Measurements from ENCODE around the gene DRGX.
A peak's percentile ranks its signal among the peaks of the same experiment; 100 is the strongest.

DRGX gene

DNA sequence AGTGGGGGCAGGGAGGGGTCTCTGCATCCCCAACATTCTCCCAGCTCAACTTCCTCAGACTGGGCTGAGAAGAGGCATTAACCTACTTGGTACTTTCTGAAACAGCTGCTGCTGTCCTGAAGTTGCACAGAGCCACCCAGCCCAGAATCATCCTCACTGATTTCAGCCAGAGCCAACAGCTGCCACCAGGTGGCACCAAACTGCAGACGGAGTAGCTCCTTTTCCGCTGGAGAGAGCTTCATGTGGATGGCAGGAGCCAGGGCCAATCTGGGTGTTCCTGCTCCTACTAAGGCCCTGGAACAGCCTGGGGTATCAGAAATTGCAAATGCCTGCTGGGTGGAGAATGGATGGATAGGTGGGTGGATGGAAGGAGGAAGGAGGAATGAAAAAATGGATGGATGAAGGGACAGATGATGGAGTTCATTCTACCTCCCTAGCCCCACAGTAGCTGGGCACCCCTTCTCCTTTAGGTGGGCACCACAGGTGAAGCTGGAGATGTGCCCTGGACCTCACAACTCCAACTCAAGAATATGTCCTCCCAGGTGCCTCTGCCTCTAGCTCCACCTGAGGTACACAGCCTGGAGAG is 11.8 kb upstream of the DRGX start:
- DNase-seq (ENCODE audit: low read depth), result peak; percentile 69

- DNase-seq (ENCODE audit: low read depth), result no peak
Measured at GRCh38 chr10:49407151-49407550, 11.3 kb upstream of the DRGX start.

GRCh38 chr10:49404321-49404878 is 8.5 kb upstream of the DRGX start:
- no peak for DNase-seq (ENCODE audit: low read depth)

- DNase-seq (ENCODE audit: low read depth), result no peak
Measured at GRCh38 chr10:49403363-49403762, 7.5 kb upstream of the DRGX start.

GRCh38 chr10:49400365-49400764 is 4.5 kb upstream of the DRGX start:
- DNase-seq (ENCODE audit: low read depth), result no peak

- DNase-seq (ENCODE audit: low read depth), result no peak
Measured at GRCh38 chr10:49398986-49399385, 3.1 kb upstream of the DRGX start.

- DNase-seq (ENCODE audit: low read depth), result peak; percentile 23
Measured at GRCh38 chr10:49398000-49398861, 2.3 kb upstream of the DRGX start.

DNA sequence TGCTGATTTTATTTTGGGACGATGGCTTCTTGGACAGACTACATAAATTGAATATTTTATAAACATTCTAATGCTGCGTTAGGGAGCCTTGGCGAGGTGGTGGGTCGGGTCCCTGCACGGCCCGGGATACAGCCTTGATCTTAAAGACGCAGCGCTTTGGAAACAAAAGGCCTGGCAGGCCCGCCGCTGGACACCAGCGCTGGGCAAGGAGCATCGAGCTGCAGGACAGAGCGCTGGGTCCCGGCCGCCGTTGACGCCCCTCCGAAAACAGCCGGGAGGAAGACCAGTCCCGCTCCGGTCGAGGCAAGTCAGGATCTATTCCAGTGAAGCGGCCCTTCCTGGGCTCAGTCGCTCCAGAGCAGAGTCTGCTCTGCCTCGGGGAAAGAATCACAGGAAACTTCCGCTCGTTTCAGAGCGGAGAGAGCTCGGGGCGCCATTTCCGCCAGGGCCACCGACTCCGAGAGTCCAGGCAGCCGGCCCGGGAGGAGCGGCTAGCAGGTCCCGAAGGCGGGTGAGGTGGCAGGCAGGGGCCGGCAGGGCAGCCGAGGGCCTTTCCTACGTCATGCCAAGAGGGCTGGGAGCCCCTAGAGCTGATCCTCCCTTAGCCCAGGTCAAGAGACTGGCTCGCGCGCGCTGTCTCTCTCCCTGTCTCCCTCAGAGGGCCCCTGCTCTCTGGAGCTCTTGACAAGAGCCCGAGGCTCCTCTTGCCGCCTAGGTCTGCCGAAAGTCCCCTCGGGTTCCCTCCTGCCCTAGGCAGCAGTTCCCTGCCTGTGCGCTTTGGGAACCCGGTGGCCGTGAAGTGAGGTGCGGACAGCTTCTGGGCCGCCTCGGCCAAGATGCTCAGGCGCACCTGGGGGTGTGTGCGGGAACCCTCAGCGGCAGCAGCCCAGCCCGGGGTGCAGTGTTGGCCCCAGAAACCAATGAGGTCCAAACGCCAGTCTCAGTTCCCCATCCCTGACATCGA is 1.4 kb upstream of the DRGX start:
- no peak for DNase-seq (ENCODE audit: low read depth)

DNA sequence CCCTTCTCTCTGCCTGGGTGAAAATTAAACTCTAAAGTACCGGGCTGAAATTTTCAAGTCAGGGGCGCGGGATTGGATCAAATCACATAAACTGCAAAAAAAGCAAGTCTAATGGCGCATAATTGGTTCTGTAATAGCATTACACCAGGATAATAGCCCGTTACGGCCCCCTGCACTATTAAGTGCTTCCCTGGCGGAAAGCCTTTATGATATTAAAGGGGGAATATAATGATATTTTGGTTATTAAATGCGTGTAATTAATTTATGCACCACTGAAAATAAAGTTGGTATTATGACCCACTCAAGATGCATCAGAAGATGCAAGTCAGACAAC is 744 bp upstream of the DRGX start:
- DNase-seq (ENCODE audit: low read depth), result no peak

- no peak for DNase-seq (ENCODE audit: low read depth)
Measured at GRCh38 chr10:49394933-49395740, 752 bp downstream of the DRGX start.

DNA sequence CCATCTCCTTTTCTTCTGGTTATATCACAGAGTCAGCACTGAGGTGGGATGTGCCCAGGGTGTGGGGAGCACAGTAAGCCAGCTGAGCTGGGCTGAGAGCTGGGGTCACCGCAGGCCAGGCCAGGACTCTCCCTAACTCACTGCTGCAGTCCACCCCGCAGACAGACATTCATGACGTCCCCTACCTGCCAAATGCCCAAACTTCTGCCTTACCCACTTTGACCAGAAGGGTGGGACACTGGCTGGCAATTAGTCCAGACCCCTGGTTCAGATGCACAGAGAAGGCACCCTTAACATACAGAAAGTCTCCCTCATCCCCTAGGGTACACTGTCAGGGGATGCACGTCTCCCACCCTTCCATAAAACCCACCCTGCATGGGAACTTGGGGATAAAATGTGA is 2.1 kb downstream of the DRGX start:
- no peak for DNase-seq (ENCODE audit: low read depth)

DNA sequence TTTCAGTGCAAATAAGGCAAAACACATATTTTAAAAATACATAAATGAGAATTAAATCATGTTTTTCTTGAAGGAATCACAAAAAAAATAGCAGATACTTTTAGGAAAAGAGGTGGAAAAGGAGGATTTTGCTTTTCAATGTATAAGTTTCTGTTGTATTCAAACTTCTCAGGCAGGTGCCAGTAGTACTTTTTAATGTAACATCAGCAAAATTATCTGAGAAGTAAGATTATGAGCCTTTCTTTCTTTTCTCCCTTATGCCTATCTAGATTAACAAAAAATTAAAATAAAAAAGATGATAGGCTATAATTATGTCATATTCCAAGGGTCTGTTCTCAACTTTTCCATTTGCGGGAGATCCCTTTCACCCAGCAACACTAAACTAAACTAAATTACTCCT is 2.6 kb downstream of the DRGX start:
- DNase-seq (ENCODE audit: low read depth), result no peak

GRCh38 chr10:49389361-49389933 is 6.4 kb downstream of the DRGX start:
- DNase-seq (ENCODE audit: low read depth), result no peak

GRCh38 chr10:49388161-49388560 is 7.7 kb downstream of the DRGX start:
- DNase-seq (ENCODE audit: low read depth), result no peak

DNA sequence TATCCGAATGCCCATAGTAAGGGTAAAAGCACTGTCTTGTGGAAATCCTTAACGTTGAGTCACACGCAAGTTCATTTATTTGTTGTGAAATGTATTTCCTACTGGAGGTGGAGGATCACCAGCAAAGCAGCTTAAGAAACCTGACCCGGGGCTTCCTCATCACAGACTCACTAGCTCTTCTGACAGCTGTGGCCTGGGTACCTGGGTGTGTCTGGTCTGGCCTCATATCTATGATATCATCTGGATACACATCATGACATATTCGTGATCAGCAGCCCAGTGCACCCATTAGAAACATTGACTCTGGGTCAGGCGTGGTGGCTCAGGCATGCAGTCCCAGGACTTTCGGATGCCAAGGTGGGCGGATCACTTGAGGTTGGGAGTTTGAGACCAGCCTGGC is 8.8 kb downstream of the DRGX start:
- peak; percentile 75 for DNase-seq (ENCODE audit: low read depth)

DNA sequence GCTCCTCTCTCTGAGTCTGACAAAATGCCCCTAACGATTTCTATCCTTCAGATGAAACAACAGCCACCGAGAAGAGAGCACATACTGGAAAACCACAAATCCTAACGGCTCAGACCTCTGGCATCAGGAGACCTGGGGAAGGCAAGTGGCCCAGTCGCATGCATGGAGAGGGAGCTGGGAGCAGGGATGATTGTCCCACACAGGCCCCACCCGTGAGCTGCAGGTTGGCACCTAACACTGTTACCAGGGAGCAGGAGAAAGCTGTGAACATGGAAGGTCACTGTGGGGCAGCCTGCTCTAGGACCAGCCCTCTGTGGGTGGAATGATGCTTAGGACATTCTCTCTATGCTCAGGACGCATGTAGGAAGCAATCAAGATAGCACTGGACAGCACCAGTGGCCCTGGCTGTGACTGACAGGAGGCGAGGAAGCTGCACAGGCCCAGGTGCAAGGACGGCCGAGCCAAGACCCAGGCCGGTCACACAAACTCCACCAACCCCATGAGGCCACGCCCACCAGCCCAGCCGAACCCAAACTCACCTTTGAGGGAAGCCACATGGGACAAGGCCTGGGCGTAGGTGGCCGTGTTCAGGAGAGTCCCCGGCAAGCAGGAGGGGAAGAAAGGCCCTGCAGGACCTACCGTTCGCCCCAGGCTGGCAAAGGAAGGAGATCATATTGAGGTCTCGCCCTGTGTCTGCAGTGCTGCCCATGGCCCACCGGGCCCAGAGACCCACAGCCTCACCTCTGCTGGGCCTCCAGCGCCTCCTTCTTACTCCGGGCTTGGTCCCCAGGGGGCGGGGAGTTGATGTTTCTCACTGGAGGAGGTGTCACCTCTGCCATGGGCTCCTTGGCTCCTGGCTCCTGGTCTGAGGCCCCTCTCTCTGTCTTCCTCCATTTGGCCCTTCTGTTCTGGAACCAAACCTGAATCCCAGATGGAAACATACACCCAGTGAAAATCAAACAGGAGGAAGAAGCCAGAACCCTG is 9.7 kb downstream of the DRGX start:
- DNase-seq (ENCODE audit: low read depth), result no peak

GRCh38 chr10:49384268-49384953 is 11.5 kb downstream of the DRGX start:
- no peak for DNase-seq (ENCODE audit: low read depth)

GRCh38 chr10:49383853-49384252 is 12.0 kb downstream of the DRGX start:
- DNase-seq (ENCODE audit: low read depth), result no peak

DNA sequence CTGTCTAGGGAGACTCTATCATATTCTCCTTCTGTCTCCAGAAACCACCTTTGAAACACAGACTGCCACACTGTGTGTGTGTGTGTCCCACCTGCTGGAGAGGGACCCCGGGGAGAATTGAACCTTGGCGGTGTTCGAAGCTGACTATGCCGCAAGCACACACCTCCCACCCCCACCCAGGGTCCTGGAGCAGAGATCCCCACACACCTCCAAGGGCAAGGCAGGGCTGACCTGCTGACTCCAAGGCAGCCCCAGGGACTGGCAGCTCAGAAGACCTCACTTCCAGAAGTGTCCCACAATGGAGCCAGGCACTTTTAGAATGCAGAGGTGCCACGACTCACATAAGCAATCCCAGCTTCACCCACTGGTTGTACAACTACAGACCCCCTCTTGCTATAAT is 13.1 kb downstream of the DRGX start:
- no peak for DNase-seq (ENCODE audit: low read depth)
